Pulmonary artery endothelial cell (primary cell): ENCODE data around the gene OR6X1. TPM values are rescaled to one million over a fixed set of nuclear protein-coding genes. Genes with fewer than 3 reads are reported as not detected.

Source experiments
- DNase-seq: peaks from one replicate; pipeline ENCODE4 v3.0.0-alpha.2; 2011; ENCODE audit warnings: low read depth, low spot score
- total RNA-seq: library from RNA; depleted of rRNA; stranded (reverse); fragments of >200 nt; gene quantifications from 2 replicates; pipeline ENCODE4 v1.2.3, GENCODE V29; 2014

The OR6X1 gene, protein sequence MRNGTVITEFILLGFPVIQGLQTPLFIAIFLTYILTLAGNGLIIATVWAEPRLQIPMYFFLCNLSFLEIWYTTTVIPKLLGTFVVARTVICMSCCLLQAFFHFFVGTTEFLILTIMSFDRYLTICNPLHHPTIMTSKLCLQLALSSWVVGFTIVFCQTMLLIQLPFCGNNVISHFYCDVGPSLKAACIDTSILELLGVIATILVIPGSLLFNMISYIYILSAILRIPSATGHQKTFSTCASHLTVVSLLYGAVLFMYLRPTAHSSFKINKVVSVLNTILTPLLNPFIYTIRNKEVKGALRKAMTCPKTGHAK
- not detected in 2 replicates for total RNA-seq

DNA sequence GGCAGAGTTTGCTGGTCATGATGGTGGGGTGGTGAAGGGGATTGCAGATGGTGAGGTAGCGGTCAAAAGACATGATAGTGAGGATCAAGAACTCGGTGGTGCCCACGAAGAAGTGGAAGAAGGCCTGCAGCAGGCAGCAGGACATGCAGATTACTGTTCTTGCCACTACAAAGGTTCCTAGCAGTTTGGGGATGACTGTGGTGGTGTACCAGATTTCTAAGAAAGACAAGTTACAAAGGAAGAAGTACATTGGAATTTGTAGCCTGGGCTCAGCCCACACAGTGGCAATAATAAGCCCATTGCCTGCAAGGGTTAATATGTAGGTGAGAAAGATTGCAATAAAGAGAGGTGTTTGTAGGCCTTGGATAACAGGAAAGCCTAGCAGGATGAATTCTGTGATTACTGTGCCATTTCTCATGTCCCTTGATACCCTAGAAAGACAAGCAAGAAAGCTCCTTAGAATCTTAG is at the start of gene OR6X1:
Gene OR6X1, minus strand, starts transcription at position 418 of the 468 bp plus-strand sequence. Its CDS starts 0 bp downstream, at position 418.
- no peak for DNase-seq

DNA sequence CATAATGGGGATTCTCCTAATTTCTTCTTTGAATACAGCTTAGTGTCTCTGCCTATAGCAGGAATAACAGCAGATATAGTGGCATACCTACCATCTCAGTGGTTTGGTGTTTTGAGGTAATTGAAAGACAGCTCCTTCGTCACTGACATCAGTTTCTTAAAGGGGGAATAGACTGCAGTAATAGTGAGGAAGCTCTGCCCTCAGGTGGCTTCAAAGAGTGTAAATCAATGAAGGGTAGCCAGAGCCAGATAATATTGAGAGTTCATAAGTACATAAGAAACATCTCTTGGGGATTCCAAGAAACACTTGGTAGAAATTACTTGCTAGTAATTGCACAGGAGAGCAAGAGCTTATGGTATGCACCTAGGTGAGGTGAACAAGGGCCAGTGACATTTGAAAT is 47.4 kb upstream of the OR6X1 start:
- no peak for DNase-seq

DNA sequence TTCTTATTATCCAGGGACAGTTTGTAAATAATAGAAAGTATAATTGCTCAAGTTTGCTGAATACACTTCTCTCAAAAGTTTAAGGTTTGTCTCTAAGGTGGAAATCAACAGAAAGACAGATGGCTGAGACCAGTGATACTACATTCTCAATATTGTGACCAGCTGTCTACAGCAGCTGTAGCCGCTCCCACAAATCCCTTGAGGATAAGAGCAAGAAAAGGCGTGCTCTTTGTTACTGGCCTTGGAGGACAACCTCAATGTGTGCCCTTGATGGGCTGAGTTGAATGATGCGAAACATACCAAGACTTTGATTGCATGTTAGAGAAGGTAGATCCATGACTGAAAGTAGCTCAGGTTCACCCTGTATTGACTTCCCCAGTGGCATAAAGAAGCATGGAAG is 45.7 kb upstream of the OR6X1 start:
- DNase-seq = no peak

DNA sequence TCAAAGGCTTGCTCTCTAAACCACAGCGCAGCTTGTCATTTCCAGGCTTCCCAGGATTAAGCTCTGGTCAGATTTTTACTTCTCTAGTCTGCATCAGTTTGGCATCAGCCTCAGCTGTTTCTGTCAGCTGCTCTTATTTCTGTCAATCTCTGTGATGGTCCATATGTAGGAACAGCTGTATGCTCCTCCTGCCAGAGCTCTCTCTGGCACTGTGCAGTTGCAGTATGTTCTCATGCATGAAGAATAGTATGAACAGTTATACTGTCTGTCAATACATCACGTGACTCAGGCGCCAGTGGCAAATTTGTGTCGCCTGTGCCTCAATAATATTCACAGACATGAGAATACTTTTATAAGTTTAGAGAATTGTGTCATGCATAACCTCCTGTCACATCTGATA is 45.1 kb upstream of the OR6X1 start:
- no peak for DNase-seq

DNA sequence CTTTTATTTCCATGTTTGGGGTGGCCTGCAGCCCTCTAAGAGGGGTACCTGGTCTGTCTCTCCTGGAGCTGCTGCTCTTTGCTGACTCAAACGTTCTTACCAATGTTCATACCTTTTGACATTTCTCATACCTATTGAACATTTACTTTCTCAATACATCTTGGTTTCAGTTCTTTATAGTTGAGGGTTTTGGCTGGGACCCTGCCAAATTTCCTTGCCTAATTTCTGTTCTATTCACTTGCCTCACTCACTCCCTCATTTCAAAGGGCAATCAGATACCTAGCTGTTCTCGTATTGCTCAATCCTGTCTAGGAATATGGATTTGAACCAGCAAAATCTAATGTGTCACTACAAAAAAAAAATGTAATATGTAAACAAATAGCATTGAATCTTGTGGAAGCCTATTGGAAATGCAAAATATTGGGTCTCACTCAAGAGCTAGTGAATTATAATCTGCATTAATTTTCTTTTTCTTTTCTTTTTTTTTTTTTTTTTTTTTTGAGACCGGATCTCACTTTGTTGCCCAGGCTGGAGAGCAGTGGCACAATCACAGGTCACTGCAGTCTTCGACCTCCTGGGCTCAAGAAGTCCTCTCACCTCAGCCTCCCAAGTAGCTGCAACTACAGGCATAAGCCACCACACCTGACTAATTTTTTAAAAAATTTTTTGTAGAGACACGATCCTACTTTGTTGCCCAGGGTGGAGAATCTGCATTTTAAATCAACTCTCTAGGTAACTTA is 44.4 kb upstream of the OR6X1 start:
- no peak for DNase-seq

DNA sequence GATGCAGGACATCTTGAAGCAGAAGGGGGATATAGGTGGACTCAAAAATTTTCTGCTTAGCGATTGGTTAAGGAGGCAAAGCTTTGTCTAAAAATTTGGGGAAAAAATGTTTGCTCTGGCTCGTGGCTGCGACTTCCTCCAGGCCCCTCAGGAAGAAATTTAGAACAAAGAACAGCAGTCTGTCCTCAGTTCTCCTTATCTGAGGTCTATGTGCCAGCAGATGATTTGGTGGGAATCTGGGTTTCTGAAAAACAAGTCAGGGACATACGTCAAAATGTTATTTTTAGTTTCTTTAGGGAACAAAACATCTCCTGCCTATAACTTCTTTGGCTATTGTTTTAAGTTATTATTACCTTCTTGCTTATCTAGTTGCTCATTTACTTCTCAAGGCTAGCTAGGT is 43.8 kb upstream of the OR6X1 start:
- no peak for DNase-seq

DNA sequence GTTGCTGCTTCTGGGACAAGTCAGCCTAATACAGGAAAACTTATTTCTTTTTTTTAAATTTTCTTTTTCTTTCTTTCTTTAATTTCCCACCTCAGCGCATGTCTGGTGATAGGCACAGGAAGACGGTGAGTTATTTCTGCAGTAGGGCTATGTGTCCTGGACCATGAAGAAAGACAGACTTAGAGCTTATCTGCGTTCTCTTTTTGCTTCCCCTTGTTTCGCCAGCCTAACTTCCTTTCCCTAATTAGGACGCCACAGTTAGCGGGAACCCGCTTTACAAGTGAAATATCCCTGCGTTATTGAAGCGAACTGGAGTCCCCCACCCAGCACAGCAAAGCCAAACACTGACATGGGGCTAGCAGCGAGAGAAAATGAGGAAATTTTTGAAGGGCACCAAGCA is 43.2 kb upstream of the OR6X1 start:
- DNase-seq = no peak

DNA sequence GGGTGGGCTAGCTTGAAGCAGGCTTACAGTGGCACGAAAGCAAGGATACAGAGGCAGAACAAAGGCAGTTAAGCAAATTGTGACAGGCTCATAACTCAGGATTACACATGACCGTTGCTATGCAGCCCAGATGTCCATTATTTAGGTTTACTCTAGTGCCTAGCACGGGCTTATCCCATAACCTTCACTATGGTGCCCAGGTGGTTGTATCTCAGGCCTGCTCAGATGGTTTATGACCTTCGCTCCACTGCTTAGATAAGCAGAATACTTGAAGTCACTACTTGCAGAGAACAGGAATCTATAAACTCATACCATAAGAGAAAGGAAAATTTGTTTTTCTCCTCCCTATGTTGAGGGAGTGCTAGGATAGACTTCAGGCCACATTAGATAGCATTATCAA is 42.8 kb upstream of the OR6X1 start:
- no peak for DNase-seq

DNA sequence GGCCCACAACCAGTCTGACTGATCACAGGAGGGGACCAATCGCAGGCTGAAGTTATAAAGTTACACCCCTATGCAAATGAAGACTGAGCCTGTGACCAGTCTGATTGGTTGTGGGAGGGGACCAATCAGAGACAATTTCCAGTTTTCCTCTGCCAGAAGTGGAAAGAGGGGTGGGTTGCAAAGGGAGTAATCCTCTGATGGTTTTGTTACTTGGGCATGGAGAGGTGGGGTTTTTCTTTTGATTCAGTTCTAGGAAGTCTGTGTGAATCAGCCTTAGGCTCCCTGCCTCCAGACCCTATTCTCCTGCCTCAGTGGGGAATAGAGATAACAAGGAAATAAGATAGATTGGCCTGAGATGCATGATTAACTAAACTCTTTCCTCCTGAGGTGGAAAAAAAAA is 41.9 kb upstream of the OR6X1 start:
- DNase-seq = no peak

DNA sequence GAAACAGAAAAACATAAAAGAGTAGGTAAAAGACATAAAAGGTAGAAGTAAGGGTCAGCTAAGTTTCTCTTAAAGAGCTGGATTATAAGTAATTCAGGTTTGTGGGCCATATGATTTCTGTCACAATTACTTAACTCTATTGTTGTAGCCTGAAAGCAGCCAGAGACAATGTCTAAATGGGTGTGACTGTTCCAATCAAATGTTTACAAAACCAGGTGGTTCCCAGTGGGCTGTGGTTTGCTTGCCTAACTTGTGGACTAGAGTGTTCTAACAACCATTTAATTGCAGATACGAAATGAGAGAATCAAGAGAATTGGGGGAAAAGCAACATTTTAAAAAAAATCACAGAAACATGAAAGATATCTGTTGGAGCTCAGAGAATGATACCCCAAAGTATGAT is 29.2 kb upstream of the OR6X1 start:
- DNase-seq = no peak

DNA sequence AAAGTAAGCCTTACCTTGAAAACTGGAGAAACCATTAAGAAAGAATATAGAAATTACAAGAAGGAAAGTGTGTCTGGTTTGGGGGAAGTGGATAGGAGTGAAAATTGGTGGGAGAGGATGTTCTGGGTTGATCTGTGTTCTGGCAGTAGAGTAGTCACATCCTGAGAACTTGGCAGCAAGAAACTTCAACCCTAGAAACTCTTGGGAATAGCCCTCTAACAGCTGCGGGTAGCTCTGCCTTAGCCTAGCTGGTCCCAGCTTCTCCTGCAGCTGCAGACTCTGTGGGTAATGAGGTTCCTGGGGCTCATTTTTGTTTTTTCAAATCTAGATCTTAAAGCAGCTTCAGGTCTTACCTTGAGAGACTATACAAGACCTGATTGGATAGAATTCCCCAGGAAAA is 24.2 kb upstream of the OR6X1 start:
- no peak for DNase-seq

DNA sequence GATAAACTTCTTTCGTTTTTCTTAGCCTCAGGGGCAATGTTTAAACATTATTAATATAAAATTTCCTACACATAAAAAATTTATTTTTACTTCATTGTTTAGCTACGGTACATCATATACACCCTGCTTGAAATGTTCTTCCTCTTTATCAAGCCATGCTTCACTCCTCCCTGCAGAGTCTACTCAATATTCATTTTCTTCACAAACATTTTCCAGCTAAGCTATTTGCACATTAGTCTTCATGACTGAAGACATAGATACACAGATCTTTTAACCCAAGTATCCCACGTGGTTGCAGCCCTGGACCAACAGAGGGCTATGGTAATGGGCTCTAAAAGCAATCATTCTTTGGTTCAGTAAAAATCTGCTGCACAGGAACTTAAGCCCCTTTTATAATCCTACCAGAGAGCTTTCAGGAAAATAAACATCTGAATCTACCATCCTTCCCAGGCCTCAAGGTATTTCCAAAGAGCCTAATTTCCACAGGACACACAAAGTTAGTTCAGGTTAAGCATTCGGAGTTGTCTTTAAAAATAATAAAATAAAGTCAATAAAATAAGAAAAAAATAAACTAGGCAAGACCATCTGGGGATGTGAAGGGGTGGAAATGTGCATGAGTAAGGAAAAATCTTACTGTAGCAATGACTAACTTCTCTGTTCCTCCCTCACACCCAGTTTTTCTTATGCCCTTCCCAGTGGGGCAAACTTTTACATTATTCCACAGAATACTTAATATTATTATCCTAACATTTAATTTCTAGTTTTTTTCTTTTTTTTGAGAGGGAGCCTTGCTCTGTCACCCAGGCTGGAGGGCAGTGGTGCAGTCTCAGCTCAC is 21.6 kb upstream of the OR6X1 start:
- no peak for DNase-seq

DNA sequence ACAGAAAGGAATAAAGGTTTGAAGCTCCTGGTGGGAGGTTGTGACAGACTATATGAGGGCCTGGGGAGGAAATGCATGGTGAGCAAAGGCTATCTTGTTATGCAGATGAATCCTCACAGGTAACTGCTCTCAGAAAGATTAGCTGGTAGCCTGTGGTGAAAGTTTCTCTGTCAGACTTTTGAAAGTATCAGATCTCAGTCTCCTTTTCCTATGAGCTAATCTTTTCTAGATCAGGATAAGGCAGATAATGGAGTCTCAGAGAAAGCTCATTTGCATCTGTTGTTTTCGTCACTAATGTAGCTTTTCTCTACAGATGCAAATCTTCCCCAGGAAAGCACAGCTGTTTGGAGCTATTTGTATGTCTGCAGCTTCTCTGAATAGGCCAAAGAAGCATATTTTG is 21.0 kb upstream of the OR6X1 start:
- DNase-seq = no peak

DNA sequence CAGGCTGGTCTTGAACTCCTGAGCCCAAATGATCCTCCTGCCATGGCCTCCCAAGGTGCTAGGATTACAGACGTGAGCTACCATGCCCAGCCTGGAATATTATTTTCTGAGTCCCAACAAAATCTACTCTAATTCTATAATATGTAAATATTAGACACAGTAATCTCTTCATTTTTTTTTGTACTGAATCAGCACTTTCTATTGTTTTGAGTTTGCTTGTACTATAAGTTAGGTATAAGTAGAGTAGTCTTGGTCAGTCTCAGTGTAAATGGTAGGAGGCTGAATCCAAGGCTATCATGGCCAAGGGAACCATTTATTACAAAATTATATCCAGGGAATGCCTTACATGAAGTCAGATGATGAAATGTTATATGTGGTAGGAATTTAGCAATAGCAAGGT is 19.6 kb upstream of the OR6X1 start:
- DNase-seq = no peak

DNA sequence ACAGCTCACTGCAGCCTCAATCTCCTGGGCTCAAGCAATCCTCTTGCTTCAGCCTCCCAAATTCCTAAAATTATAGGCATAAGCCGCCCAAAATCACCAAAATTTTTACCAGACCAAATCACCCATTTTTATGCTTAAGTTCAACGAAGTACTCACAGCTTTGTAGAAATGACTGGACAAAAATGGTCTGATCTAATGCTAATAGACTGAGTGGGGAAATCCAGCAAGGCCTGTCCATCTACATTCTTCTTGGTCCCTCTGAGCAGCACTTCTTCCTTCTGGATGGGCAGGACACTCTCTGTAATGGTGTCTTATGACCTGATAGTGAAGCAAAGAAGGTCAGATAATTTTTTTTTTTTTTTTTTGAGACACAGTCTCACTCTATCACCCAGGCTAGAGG is 18.7 kb upstream of the OR6X1 start:
- DNase-seq = no peak

DNA sequence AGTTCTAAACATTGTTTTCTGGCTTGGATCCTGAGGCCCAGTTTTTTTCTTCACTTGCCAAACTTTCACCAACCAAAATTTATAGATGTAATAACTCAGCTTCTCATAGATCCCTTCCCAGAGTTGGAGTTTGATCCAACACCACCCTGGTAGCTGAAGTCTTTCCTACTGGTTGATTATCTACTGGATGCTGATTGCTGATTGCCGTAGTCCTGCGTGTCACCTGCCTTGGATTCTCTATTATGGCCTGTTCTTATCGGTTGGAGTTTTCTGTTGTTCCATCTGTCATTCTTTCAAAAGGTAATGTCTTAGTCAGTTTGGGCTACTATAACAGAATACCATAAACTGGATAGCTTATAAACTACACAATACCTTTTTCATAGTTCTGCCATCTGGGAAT is 17.3 kb upstream of the OR6X1 start:
- DNase-seq = no peak

DNA sequence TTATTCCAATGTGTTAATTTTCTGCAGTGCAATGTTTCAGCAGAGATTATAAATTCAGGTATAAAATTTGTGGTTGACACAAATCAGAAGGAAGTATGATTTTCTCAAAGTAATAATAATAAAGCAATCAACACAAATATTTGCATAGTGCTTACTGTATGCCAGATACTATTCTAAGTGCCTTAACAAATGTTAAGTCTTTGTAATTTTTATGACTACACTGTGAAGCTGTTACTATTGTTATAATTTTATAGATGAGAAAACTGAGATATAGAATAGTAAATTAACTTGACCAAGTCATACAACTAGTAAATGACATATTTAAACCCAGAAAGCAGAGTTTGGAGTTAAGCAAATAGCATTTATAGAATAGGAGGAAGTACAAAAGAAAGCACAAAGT is 16.4 kb upstream of the OR6X1 start:
- no peak for DNase-seq

DNA sequence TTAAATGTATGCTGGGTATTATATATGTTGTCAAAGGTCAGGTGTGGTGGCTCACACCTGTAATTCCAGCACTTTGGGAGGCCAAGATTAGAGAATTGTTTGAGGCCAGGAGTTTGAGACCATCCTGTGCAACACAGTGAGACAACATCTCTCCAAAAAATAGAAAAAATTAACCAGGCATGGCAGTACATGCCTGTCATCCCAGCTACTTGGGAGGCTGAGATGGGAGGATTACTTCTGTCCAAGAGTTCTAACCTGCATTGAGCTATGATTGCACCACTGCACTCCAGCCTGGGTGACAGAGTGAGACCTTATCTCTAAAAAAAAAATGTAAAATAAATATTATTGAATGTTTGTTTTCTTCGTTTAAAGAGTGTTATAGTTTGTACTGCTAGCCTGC is 11.3 kb upstream of the OR6X1 start:
- no peak for DNase-seq

DNA sequence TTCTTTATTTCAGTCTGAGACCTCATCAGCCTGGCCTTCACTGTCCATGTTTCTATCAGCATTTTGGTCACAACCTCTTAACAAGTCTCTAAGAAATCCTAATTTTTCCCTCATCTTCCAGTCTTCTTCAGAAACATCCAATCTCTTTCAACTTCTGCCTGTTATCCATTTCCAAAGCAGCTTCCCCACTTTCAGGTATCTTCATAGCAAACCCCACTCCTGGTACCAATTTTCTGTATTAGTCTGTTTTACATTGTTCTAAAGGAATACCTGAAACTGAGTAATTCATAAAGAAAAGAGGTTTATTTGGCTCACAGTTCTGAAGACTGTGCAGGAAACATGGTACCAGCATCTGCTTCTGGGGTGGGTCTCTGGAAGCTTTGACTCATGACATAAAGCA is 8.1 kb upstream of the OR6X1 start:
- DNase-seq = no peak

DNA sequence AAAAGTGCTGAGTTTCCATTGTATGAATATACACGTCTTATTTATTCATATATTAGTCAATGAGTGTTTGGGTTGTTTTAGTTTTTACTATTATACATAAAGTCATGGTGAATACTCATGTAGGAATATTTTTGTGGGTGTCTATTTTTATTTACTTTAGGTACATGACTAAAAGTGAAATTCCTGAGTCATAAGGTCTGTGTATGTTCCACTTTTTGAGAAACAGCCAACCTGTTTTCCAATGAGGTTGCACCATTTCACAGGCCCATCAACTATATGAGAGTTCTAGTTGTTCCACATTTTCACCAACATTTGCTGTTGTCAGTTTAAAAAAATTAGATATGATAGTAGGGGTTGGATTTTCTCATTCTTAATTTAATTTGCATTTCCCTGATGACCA is 6.6 kb upstream of the OR6X1 start:
- DNase-seq = no peak

DNA sequence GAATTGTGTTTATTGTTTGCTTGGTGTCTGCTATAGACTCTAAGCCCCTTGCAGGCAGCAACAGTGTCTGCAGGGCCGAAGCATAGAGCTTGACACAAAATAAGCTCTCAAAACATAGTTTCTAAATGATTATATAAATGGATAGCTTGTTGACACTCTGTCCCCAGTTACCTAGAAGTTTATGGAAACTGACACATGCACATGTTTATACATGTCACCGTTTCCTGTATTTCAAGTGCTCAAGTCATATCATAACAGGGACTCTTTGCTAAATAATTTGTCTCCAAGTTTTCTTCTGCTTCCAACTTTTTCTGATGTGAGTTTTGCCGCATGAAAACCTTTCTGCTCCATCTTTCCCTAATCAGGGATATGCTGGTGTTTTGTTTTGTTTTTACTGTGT is 3.7 kb upstream of the OR6X1 start:
- no peak for DNase-seq

DNA sequence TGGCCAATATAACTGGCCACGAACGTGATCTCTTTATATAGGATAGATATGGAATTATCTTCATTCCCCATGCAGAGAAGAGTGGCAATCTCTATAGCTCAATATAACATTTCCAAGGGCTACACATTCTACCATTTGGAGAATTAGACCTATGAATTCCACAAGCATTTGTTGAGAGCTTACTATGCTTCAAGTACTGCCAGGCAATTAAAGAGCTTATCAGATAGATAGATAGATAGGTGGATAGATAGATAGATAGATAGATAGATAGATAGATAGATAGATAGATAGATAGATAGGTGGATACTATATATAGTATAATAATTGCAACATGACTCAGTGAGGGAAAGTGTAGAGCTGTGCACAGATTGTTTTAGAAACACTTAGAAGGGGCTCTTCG is 1.5 kb upstream of the OR6X1 start:
- no peak for DNase-seq
